ENCODE measurements around the gene TTR. TPM values are rescaled to one million over a fixed set of nuclear protein-coding genes. Genes with fewer than 3 reads are reported as not detected.

TTR gene
- total and polyA plus RNA-seq, 2 donors (not counting 1 experiment from before 2014, with no cell fraction given), result not detected

GRCh38 chr18:31598021-31598805 lies 6.5 kb downstream of the TTR start:
- Histone ChIP-seq H3K9me3 (ENCODE audit: control insufficient read depth, insufficient read depth, low read depth, low read length) (no peaks in the 10 kb centered on the region), H3K9ac (ENCODE audit: insufficient read depth, low read length) (no peak overlapping the region), H3K79me2 (ENCODE audit: control insufficient read depth, insufficient read depth, low read length) (no peaks in the 10 kb centered on the region), H3K36me3 (ENCODE audit: control insufficient read depth, insufficient read depth, low read length) (no peaks in the 10 kb centered on the region), H4K20me1 (ENCODE audit: control insufficient read depth, extremely low read depth, insufficient read depth, low read length) (no peaks in the 10 kb centered on the region), H3K4me2 (ENCODE audit: extremely low read depth, insufficient read depth, low read length) (no peak overlapping the region), H3K27ac (ENCODE audit: insufficient read depth, low read length) (no peak overlapping the region), H3K4me1 (ENCODE audit: control insufficient read depth, extremely low read depth, insufficient read depth, low read length) (no peaks in the 10 kb centered on the region), H3K4me3 (replicated peaks in 1 of 4; ENCODE audit: control extremely low read depth in 1 of 4, insufficient read depth in 1 of 4, low read depth in 3 of 4, low read length in 4 of 4) (no peak overlapping the region), H3K27me3 (ENCODE audit: control insufficient read depth, insufficient read depth, low read length) (no peaks in the 10 kb centered on the region), H2AFZ (ENCODE audit: low read length) (no peak overlapping the region)
- TF ChIP-seq CTCF (conservative IDR thresholded peaks at IDR 0.05 in 1 of 2, IDR thresholded peaks at IDR 0.05 in 1 of 2; ENCODE audit: low read depth in 1 of 2, low read length in 2 of 2) (no peak), EZH2 (IDR thresholded peaks at IDR 0.05; ENCODE audit: low read length, missing control alignments) (no peak)
- peak in 1 of 2 donors; percentile 22 for DNase-seq (ENCODE audit: low read depth in 2 of 2)

- DNase-seq (ENCODE audit: low read depth in 2 of 2), result peak in 1 of 2 donors; percentile 73
- H4K20me1 ChIP-seq (ENCODE audit: control insufficient read depth, extremely low read depth, insufficient read depth, low read length), result no peaks in the 10 kb centered on the region
- H3K4me1 ChIP-seq (ENCODE audit: control insufficient read depth, extremely low read depth, insufficient read depth, low read length), result no peaks in the 10 kb centered on the region
- H3K9me3 ChIP-seq (ENCODE audit: control insufficient read depth, insufficient read depth, low read depth, low read length), result no peaks in the 10 kb centered on the region
- H2AFZ ChIP-seq (ENCODE audit: low read length), result no peak overlapping the region
- no peaks in the 10 kb centered on the region for H3K79me2 ChIP-seq (ENCODE audit: control insufficient read depth, insufficient read depth, low read length)
- H3K4me2 ChIP-seq (ENCODE audit: extremely low read depth, insufficient read depth, low read length), result no peak overlapping the region
- H3K27me3 ChIP-seq (ENCODE audit: control insufficient read depth, insufficient read depth, low read length), result no peaks in the 10 kb centered on the region
- H3K9ac ChIP-seq (ENCODE audit: insufficient read depth, low read length), result no peak overlapping the region
- no peaks in the 10 kb centered on the region for H3K36me3 ChIP-seq (ENCODE audit: control insufficient read depth, insufficient read depth, low read length)
- TF ChIP-seq CTCF (conservative IDR thresholded peaks at IDR 0.05 in 1 of 2, IDR thresholded peaks at IDR 0.05 in 1 of 2; ENCODE audit: low read depth in 1 of 2, low read length in 2 of 2), result no peak
- TF ChIP-seq EZH2 (IDR thresholded peaks at IDR 0.05; ENCODE audit: low read length, missing control alignments), result no peak
- no peak overlapping the region for H3K4me3 ChIP-seq (replicated peaks in 1 of 4; ENCODE audit: control extremely low read depth in 1 of 4, insufficient read depth in 1 of 4, low read depth in 3 of 4, low read length in 4 of 4)
- H3K27ac ChIP-seq (ENCODE audit: insufficient read depth, low read length), result no peak overlapping the region
These were observed 11.6 kb downstream of the TTR start for GRCh38 chr18:31603315-31603714.

GRCh38 chr18:31606265-31606664 lies 14.6 kb downstream of the TTR start:
- Histone ChIP-seq H3K4me3 (replicated peaks in 1 of 4; ENCODE audit: control extremely low read depth in 1 of 4, insufficient read depth in 1 of 4, low read depth in 3 of 4, low read length in 4 of 4) (no peak overlapping the region), H3K4me2 (ENCODE audit: extremely low read depth, insufficient read depth, low read length) (no peak overlapping the region), H3K36me3 (ENCODE audit: control insufficient read depth, insufficient read depth, low read length) (no peaks in the 10 kb centered on the region), H3K4me1 (ENCODE audit: control insufficient read depth, extremely low read depth, insufficient read depth, low read length) (no peaks in the 10 kb centered on the region), H3K27ac (ENCODE audit: insufficient read depth, low read length) (no peak overlapping the region), H4K20me1 (ENCODE audit: control insufficient read depth, extremely low read depth, insufficient read depth, low read length) (no peaks in the 10 kb centered on the region), H2AFZ (ENCODE audit: low read length) (no peak overlapping the region), H3K9ac (ENCODE audit: insufficient read depth, low read length) (no peak overlapping the region), H3K27me3 (ENCODE audit: control insufficient read depth, insufficient read depth, low read length) (no peaks in the 10 kb centered on the region), H3K79me2 (ENCODE audit: control insufficient read depth, insufficient read depth, low read length) (no peaks in the 10 kb centered on the region), H3K9me3 (ENCODE audit: control insufficient read depth, insufficient read depth, low read depth, low read length) (no peaks in the 10 kb centered on the region)
- no peak for DNase-seq (ENCODE audit: low read depth in 2 of 2)
- TF ChIP-seq EZH2 (IDR thresholded peaks at IDR 0.05; ENCODE audit: low read length, missing control alignments), result no peak
- no peak for TF ChIP-seq CTCF (conservative IDR thresholded peaks at IDR 0.05 in 1 of 2, IDR thresholded peaks at IDR 0.05 in 1 of 2; ENCODE audit: low read depth in 1 of 2, low read length in 2 of 2)
